K562 (cell line): Measurements from ENCODE around the gene SGPP1. TPM values are rescaled to one million over a fixed set of nuclear protein-coding genes. Genes with fewer than 3 reads are reported as not detected.

ENCODE experiments used
- ATAC-seq: fragments of 200-7000 bp; cut with Tn5 transposase; 3 replicates; pipeline ENCODE4 v1.9.1; 2020; ENCODE audit warnings: moderate library complexity
- BruUV-seq: library from RNA; stranded (reverse); fragments of 400-500 nt; replicated peaks from 2 replicates; lab custom pipeline; 2021; lab: Mats Ljungman, UMichigan
- CTCF ChIA-PET: fragments of 300-600 bp; formaldehyde crosslinking; extraction: SDS; loops from one replicate; lab custom pipeline; 2021; ENCODE audit warnings: low intra/inter-chr PET ratio; lab: Yijun Ruan, JAX
- POLR2A ChIA-PET: fragments of 300-600, 350-650 bp; sonication (Branson Sonifier 250); formaldehyde crosslinking; extraction: SDS; loops from one replicate; lab custom pipeline; 2021; ENCODE audit warnings: antibody characterized with exemption, inconsistent platforms; lab: Yijun Ruan, JAX
- DNase-seq, 4 experiments: peaks; one replicate each; pipeline versions ENCODE4 v3.0.0 to v3.0.0-alpha.2; 2011 to 2018; ENCODE audit warnings: low spot score in 3 of 4, mixed read lengths in 3 of 4; ENCODE audit errors: extremely low read depth in 1 of 4
- FAIRE-seq: peaks from 2 replicates; lab custom pipeline; 2011; peaks lifted over from hg19 to GRCh38; lab: Jason Lieb, UNC
- H2AFZ ChIP-seq: 2 replicates; pipeline ENCODE4 v1.6.0; 2011; ENCODE audit warnings: low read depth, low read length, control low read depth, inconsistent platforms
- H3K27ac ChIP-seq: fragments of 200-600 bp; 3 replicates; pipeline ENCODE4 v1.8.0; 2011; ENCODE audit warnings: low read depth, mild to moderate bottlenecking, control low read depth, inconsistent platforms, low read length, moderate library complexity, mixed read lengths; ENCODE audit errors: extremely low read depth
- H3K27me3 ChIP-seq, 2 experiments: fragments of 300-600 bp in 1 of 2; 2 replicates in 1 of 2; 3 replicates in 1 of 2; pipeline versions ENCODE4 v1.6.0 to v1.8.0; 2011; ENCODE audit warnings: inconsistent platforms in 2 of 2, low read length in 2 of 2, mild to moderate bottlenecking in 1 of 2, mixed read lengths in 1 of 2, moderate library complexity in 1 of 2; ENCODE audit not compliant: control insufficient read depth in 2 of 2, insufficient read depth in 2 of 2
- H3K36me3 ChIP-seq: fragments of 300-600 bp; 3 replicates; pipeline ENCODE4 v1.8.0; 2011; ENCODE audit warnings: mild to moderate bottlenecking, low read length, inconsistent platforms; ENCODE audit not compliant: control insufficient read depth, insufficient read depth
- H3K4me1 ChIP-seq, 2 experiments: fragments of 200-600 bp in 1 of 2; replicated peaks in 1 of 2; 2 replicates in 1 of 2; 3 replicates in 1 of 2; pipeline versions ENCODE4 v1.5.1 to v1.8.0; 2011; ENCODE audit warnings: inconsistent platforms in 2 of 2, low read length in 2 of 2, mild to moderate bottlenecking in 1 of 2, mixed read lengths in 1 of 2, moderate library complexity in 1 of 2; ENCODE audit not compliant: control insufficient read depth in 2 of 2, insufficient read depth in 2 of 2
- H3K4me2 ChIP-seq: 2 replicates; pipeline ENCODE4 v1.6.1; 2011; ENCODE audit warnings: low read length, control low read depth, inconsistent platforms, mixed read lengths; ENCODE audit not compliant: insufficient read depth
- H3K4me3 ChIP-seq: fragments of 200-600 bp; sonication (generic), shearing (Covaris generic); 2 replicates; pipeline ENCODE4 v1.5.1; 2016; ENCODE audit warnings: control low read depth, inconsistent platforms
- H3K79me2 ChIP-seq: fragments of 200-600 bp; 3 replicates; pipeline ENCODE4 v1.8.0; 2011; ENCODE audit warnings: low read length, inconsistent platforms; ENCODE audit not compliant: control insufficient read depth, insufficient read depth
- H3K9ac ChIP-seq, 2 experiments: 2 replicates each; pipeline versions ENCODE4 v1.6.0 to v1.6.1; 2011; ENCODE audit warnings: low read depth in 2 of 2, low read length in 2 of 2, control low read depth in 1 of 2, inconsistent platforms in 1 of 2, mild to moderate bottlenecking in 1 of 2, mixed read lengths in 1 of 2; ENCODE audit not compliant: insufficient read depth in 1 of 2
- H3K9me1 ChIP-seq: one replicate; pipeline ENCODE4 v1.6.0; 2011; ENCODE audit warnings: inconsistent platforms, mild to moderate bottlenecking, low read length, moderate library complexity; ENCODE audit not compliant: control insufficient read depth, insufficient read depth
- H3K9me3 ChIP-seq: replicated peaks from 2 replicates; pipeline ENCODE4 v1.5.1; 2011; ENCODE audit warnings: low read depth, low read length, inconsistent platforms; ENCODE audit not compliant: control insufficient read depth, insufficient read depth
- H4K20me1 ChIP-seq: replicated peaks from 2 replicates; pipeline ENCODE4 v1.6.1; 2011; ENCODE audit warnings: low read length, inconsistent platforms, mixed read lengths; ENCODE audit not compliant: control insufficient read depth, insufficient read depth
- CBFA2T2 ChIP-seq: fragments of 450-650 bp; conservative IDR thresholded peaks from 2 replicates; pipeline ENCODE4 v1.6.1; 2017; ENCODE audit warnings: mild to moderate bottlenecking
- CTBP1 ChIP-seq: fragments of 450-650 bp; IDR thresholded peaks from 2 replicates; pipeline ENCODE4 v1.6.1; 2016; ENCODE audit warnings: borderline replicate concordance
- DPF2 ChIP-seq: fragments of 450-650 bp; IDR thresholded peaks from 2 replicates; pipeline ENCODE4 v1.6.1; 2016
- ELF4 ChIP-seq: fragments of 450-650 bp; formaldehyde crosslinking; IDR thresholded peaks from 2 replicates; pipeline ENCODE4 v1.4.0; 2022; ENCODE audit warnings: missing genetic modification characterization
- EZH2 ChIP-seq: IDR thresholded peaks from 2 replicates; pipeline ENCODE4 v1.6.1; 2012; ENCODE audit warnings: low read depth, mild to moderate bottlenecking, inconsistent platforms, low read length, borderline replicate concordance
- HMGN3 ChIP-seq: IDR thresholded peaks from 2 replicates; pipeline ENCODE4 v1.6.1; 2011; ENCODE audit warnings: borderline replicate concordance, low read depth, mild to moderate bottlenecking, mixed read lengths, low read length; ENCODE audit not compliant: insufficient read length; ENCODE audit errors: extremely low read depth
- KDM4B ChIP-seq, 2 experiments: fragments of 450-650 bp in 1 of 2; sonication (generic) in 1 of 2; IDR thresholded peaks; 2 replicates each; pipeline ENCODE4 v1.6.1; 2016 to 2017; ENCODE audit warnings: borderline replicate concordance in 2 of 2, antibody characterized with exemption in 1 of 2, low read depth in 1 of 2, mild to moderate bottlenecking in 1 of 2
- MCM2 ChIP-seq: fragments of 450-650 bp; IDR thresholded peaks from 2 replicates; pipeline ENCODE4 v1.6.1; 2017; ENCODE audit warnings: low read depth, mild to moderate bottlenecking
- NBN ChIP-seq: fragments of 450-650 bp; IDR thresholded peaks from 2 replicates; pipeline ENCODE4 v1.6.1; 2016; ENCODE audit warnings: low read depth, mild to moderate bottlenecking
- NCOA6 ChIP-seq: fragments of 450-650 bp; IDR thresholded peaks from 2 replicates; pipeline ENCODE4 v1.6.1; 2017; ENCODE audit warnings: mild to moderate bottlenecking
- NR2F6 ChIP-seq: fragments of 450-650 bp; formaldehyde crosslinking; IDR thresholded peaks from 2 replicates; pipeline ENCODE4 v1.4.0; 2020; ENCODE audit warnings: mild to moderate bottlenecking
- RB1 ChIP-seq: fragments of 450-650 bp; IDR thresholded peaks from 2 replicates; pipeline ENCODE4 v1.6.1; 2017; ENCODE audit warnings: low read depth, mild to moderate bottlenecking
- RCOR1 ChIP-seq, 2 experiments: IDR thresholded peaks; 2 replicates each; pipeline ENCODE4 v1.6.1; 2012; ENCODE audit warnings: low read depth in 2 of 2, low read length in 2 of 2, borderline replicate concordance in 1 of 2, improper control_type of control experiment in 1 of 2
- SMAD1 ChIP-seq: fragments of 150-350 bp; IDR thresholded peaks from 2 replicates; pipeline ENCODE4 v1.6.1; 2014; ENCODE audit warnings: low read length, low read depth; ENCODE audit not compliant: partially characterized antibody
- TOE1 ChIP-seq, 2 experiments: fragments of 450-650 bp in 1 of 2; sonication (generic) in 1 of 2; formaldehyde crosslinking in 1 of 2; IDR thresholded peaks; 2 replicates each; pipeline versions ENCODE4 v1.7.1 to v1.8.0; 2016 to 2022; ENCODE audit warnings: borderline replicate concordance in 2 of 2, mild to moderate bottlenecking in 2 of 2, antibody characterized with exemption in 1 of 2, inconsistent platforms in 1 of 2, low read depth in 1 of 2, missing genetic modification reagents in 1 of 2, moderate library complexity in 1 of 2
- ZNF507 ChIP-seq: conservative IDR thresholded peaks from 2 replicates; pipeline ENCODE4 v1.6.1; 2017; ENCODE audit warnings: missing genetic modification characterization, missing compliant biosample characterization
- WGBS: fragments of 100-300 bp; shearing (Covaris generic); methylation state at CpG from one replicate; pipeline ENCODE4 v1.1.6; 2016; ENCODE audit warnings: low coverage, mixed read lengths; ENCODE audit not compliant: insufficient coverage; ENCODE audit errors: missing lambda C conversion rate; 5-methylcytosine and 5-hydroxymethylcytosine counted together
- in situ Hi-C: fragments of 300-500 bp; cut with MboI; formaldehyde crosslinking; loops from 4 replicates; pipeline ENCODE4 v1.15.0; 2018; ENCODE audit warnings: inconsistent platforms, mixed read lengths
- intact Hi-C: fragments of 100-400 bp; cut with micrococcal nuclease; formaldehyde crosslinking; loops from 2 replicates; pipeline ENCODE4 v1.14.2; 2022
- polyA plus RNA-seq, 8 experiments: library from polyadenylated mRNA; depleted of rRNA in 4 of 8; stranded (reverse) in 5 of 8; unstranded in 3 of 8; fragments of >200 nt; fragmentation: Nextera tagmentation in 2 of 8; fragmentation: Illumina TruSeq in 1 of 8; extraction: Ambion mirVana in 2 of 8; extraction: Trizol in 1 of 8; gene quantifications; 2 replicates each; pipeline versions ENCODE4 v1.2.1 to v1.2.3, GENCODE V29; 2011 to 2014; ENCODE audit warnings: inconsistent platforms in 1 of 8, missing spikeins in 1 of 8
- total RNA-seq, 7 experiments: library from RNA; depleted of rRNA in 6 of 7; stranded (reverse); fragments of >200 nt in 6 of 7; fragmentation: Illumina TruSeq in 2 of 7; extraction: Trizol in 2 of 7; gene quantifications; 2 replicates each; pipeline versions ENCODE4 v1.2.1 to v1.2.3, GENCODE V29; 2011 to 2021; ENCODE audit warnings: low replicate concordance in 1 of 7
- TF ChIP-seq, protein P1 (sequence below): fragments of 450-650 bp; formaldehyde crosslinking; IDR thresholded peaks from 2 replicates; pipeline ENCODE4 v1.4.0; 2020; ENCODE audit warnings: mild to moderate bottlenecking, mixed read lengths
- TF ChIP-seq, protein P2 (sequence below): sonication (generic); formaldehyde crosslinking; IDR thresholded peaks from 2 replicates; pipeline ENCODE4 v1.8.0; 2022; ENCODE audit warnings: mild to moderate bottlenecking, missing genetic modification reagents, borderline replicate concordance

The SGPP1 gene
- total and polyA plus RNA-seq, 9 of the 15 experiments (the other 6 are each of a cell fraction or from before 2014, with no cell fraction given): 2.2 to 7.3 (median 5.6) TPM

- intact Hi-C loops (no loop called here), in situ Hi-C loops (no loop called here)
- Histone ChIP-seq H3K79me2 (no peaks in the 10 kb centered on the region), H2AFZ (no peak overlapping the region), H3K27ac (no peak overlapping the region), H3K27me3 (no peaks in the 10 kb centered on the region; a peak in 1 of 5 replicates), H3K9me1 (no peaks in the 10 kb centered on the region), H3K4me1 (peaks cover 0 to 2% of the 10 kb centered on the region in 2 experiments; a peak in 3 of 5 replicates), H3K4me2 (no peak overlapping the region), H3K4me3 (no peak overlapping the region), H3K9ac (no peak overlapping the region), H3K36me3 (no peaks in the 10 kb centered on the region), H3K9me3 (no peaks in the 10 kb centered on the region), H4K20me1 (no peaks in the 10 kb centered on the region)
- CTCF ChIA-PET: no interaction called here
- BruUV-seq: no TSS peak
- POLR2A ChIA-PET: no interaction called here
- ATAC-seq (peak; percentile 64; the same call in 2 of the 3 replicates), FAIRE-seq (peak; percentile 11), DNase-seq (peak in 1 of 4 experiments; percentile 18)
- WGBS: 3% methylated on average over 4 of the region's 4 CpGs
- TF ChIP-seq EZH2 (no peak), ZNF507 (no peak), DPF2 (no peak), SMAD1 (no peak), ELF4 (no peak), RCOR1 (IDR thresholded peaks at IDR 0.05; ENCODE audit: borderline replicate concordance in 1 of 2, low read depth in 2 of 2, low read length in 2 of 2) (peak in 1 of 2 experiments; percentile 54; a peak in 1 of 4 replicates), CTBP1 (peak; percentile 13; the same call in 1 of the 2 replicates), HMGN3 (no peak), NBN (no peak), CBFA2T2 (0 out of 2 replicates have a peak, but pooled peaks have one; percentile 7), NR2F6 (CRISPR knock-in tag) (no peak), KDM4B (IDR thresholded peaks at IDR 0.05; ENCODE audit: borderline replicate concordance in 2 of 2, low read depth in 1 of 2) (no peak), TOE1 (IDR thresholded peaks at IDR 0.05; ENCODE audit: borderline replicate concordance) (peak; percentile 50; the same call in 1 of the 2 replicates), TOE1 (CRISPR knock-in tag; IDR thresholded peaks at IDR 0.05; ENCODE audit: borderline replicate concordance, low read depth) (no peak), RB1 (no peak), NCOA6 (no peak), MCM2 (no peak)
- TF ChIP-seq, protein P1, sequence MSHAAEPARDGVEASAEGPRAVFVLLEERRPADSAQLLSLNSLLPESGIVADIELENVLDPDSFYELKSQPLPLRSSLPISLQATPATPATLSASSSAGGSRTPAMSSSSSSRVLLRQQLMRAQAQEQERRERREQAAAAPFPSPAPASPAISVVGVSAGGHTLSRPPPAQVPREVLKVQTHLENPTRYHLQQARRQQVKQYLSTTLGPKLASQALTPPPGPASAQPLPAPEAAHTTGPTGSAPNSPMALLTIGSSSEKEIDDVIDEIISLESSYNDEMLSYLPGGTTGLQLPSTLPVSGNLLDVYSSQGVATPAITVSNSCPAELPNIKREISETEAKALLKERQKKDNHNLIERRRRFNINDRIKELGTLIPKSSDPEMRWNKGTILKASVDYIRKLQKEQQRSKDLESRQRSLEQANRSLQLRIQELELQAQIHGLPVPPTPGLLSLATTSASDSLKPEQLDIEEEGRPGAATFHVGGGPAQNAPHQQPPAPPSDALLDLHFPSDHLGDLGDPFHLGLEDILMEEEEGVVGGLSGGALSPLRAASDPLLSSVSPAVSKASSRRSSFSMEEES (CRISPR knock-in tag): peak; percentile 85
- TF ChIP-seq, protein P2, sequence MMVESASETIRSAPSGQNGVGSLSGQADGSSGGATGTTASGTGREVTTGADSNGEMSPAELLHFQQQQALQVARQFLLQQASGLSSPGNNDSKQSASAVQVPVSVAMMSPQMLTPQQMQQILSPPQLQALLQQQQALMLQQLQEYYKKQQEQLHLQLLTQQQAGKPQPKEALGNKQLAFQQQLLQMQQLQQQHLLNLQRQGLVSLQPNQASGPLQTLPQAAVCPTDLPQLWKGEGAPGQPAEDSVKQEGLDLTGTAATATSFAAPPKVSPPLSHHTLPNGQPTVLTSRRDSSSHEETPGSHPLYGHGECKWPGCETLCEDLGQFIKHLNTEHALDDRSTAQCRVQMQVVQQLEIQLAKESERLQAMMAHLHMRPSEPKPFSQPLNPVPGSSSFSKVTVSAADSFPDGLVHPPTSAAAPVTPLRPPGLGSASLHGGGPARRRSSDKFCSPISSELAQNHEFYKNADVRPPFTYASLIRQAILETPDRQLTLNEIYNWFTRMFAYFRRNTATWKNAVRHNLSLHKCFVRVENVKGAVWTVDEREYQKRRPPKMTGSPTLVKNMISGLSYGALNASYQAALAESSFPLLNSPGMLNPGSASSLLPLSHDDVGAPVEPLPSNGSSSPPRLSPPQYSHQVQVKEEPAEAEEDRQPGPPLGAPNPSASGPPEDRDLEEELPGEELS (CRISPR knock-in tag): no peak
Measured at GRCh38 chr14:63745858-63746425, 18.1 kb upstream of the SGPP1 start.
